Tibial nerve (tissue), 4 donors: ENCODE results near the gene LRSAM1.

Experiments
- CTCF ChIP-seq, 5 experiments: fragments of 200-600 bp in 3 of 5; fragments of 450-650 bp in 2 of 5; sonication (generic) in 3 of 5; IDR thresholded peaks; one replicate each; pipeline ENCODE4 v1.5.1; 2016 to 2019; ENCODE audit warnings: antibody characterized with exemption in 5 of 5, mild to moderate bottlenecking in 3 of 5, moderate library complexity in 2 of 5
- EP300 ChIP-seq, 2 donors: sonication (generic); formaldehyde crosslinking; IDR thresholded peaks; one replicate each; pipeline ENCODE4 v1.6.1; 2017; ENCODE audit warnings: antibody characterized with exemption in 2 of 2, mild to moderate bottlenecking in 1 of 2
- POLR2A ChIP-seq, 2 donors: fragments of 450-650 bp; IDR thresholded peaks; one replicate each; pipeline ENCODE4 v1.6.1; 2017; ENCODE audit warnings: antibody characterized with exemption in 2 of 2, mild to moderate bottlenecking in 2 of 2, moderate library complexity in 2 of 2

- TF ChIP-seq CTCF (IDR thresholded peaks at IDR 0.05) (no peak), POLR2A (IDR thresholded peaks at IDR 0.05) (no peak), EP300 (IDR thresholded peaks at IDR 0.05) (no peak)
Measured at GRCh38 chr9:127509955-127510299, 58.6 kb downstream of the LRSAM1 start.
